Erythroblast (primary cell): ENCODE data around the gene IRX3.

Experiments
- GATA1 ChIP-seq: IDR thresholded peaks from 2 replicates; pipeline ENCODE4 v1.6.1; 2011; ENCODE audit warnings: low read depth, mild to moderate bottlenecking, control low read depth, low read length, moderate library complexity
- POLR2A ChIP-seq: IDR thresholded peaks from 2 replicates; pipeline ENCODE4 v1.6.1; 2011; ENCODE audit warnings: mild to moderate bottlenecking, low read length

- TF ChIP-seq POLR2A (no peak), GATA1 (no peak)
These were observed 15.9 kb downstream of the IRX3 start for GRCh38 chr16:54270711-54271110.
